ENCODE measurements around the gene TNPO3. TPM values are rescaled to one million over a fixed set of nuclear protein-coding genes. Genes with fewer than 3 reads are reported as not detected.

Gene TNPO3
- total RNA-seq: 46.9 and 56.4 TPM in 2 replicates

GRCh38 chr7:129054438-129055293 lies at the start of gene TNPO3:
TNPO3 (minus strand) TSS chr7:129055111; CDS start chr7:129054770, 341 bp downstream.

GRCh38 chr7:128937647-128938543 lies 117.0 kb downstream of the TNPO3 start, which contains the start of gene IRF5:
IRF5 (plus strand) TSS chr7:128937927; CDS start chr7:128942082, 4,155 bp downstream.

GRCh38 chr7:128910569-128910945 lies 144.4 kb downstream of the TNPO3 start, which contains the start of gene KCP:
KCP (minus strand) TSS chr7:128910709; CDS start chr7:128910676, 33 bp downstream.

Other genes with a start within 250 kb of the TNPO3 start
- gene FLNC, start 224.7 kb downstream of the TNPO3 start, total RNA-seq: 99.0 and 191 TPM in 2 replicates
- 98.1 and 113 TPM in 2 replicates for gene ATP6V1F, start 192.3 kb downstream of the TNPO3 start, total RNA-seq
- 0.14 and 0.46 TPM in 2 replicates for gene KCP, start 144.4 kb downstream of the TNPO3 start, total RNA-seq
- gene IRF5, start 117.2 kb downstream of the TNPO3 start, total RNA-seq: not detected in 2 replicates
- gene TSPAN33, start 89.6 kb upstream of the TNPO3 start, total RNA-seq: 0.65 and 1.3 TPM in 2 replicates
- gene SMO, start 133.5 kb upstream of the TNPO3 start, total RNA-seq: 30.2 and 33.5 TPM in 2 replicates
- gene AHCYL2, start 169.9 kb upstream of the TNPO3 start, total RNA-seq: 6.3 and 8.1 TPM in 2 replicates